Smooth muscle cell (in vitro differentiated cells): ENCODE data around the gene NMRK1. TPM values are rescaled to one million over a fixed set of nuclear protein-coding genes. Genes with fewer than 3 reads are reported as not detected.

Source experiments
- DNase-seq: peaks from one replicate; lab custom pipeline; 2025; ENCODE audit not compliant: unreplicated experiment; lab: John Stamatoyannopoulos, UW
- H2AFZ ChIP-seq: fragments of 200-600 bp; sonication (generic); 2 replicates; pipeline ENCODE4 v1.6.0; 2016; ENCODE audit warnings: antibody characterized with exemption, low read depth, mild to moderate bottlenecking
- H3F3A ChIP-seq: fragments of 200-600 bp; sonication (generic); 2 replicates; pipeline ENCODE4 v1.6.0; 2017; ENCODE audit warnings: antibody characterized with exemption, low read depth
- H3K27ac ChIP-seq: fragments of 200-600 bp; sonication (generic); 2 replicates; pipeline ENCODE4 v1.5.1; 2016; ENCODE audit warnings: low read depth, mild to moderate bottlenecking
- H3K27me3 ChIP-seq: fragments of 200-600 bp; sonication (generic); 2 replicates; pipeline ENCODE4 v1.6.1; 2016; ENCODE audit warnings: low read depth, mild to moderate bottlenecking
- H3K36me3 ChIP-seq: fragments of 200-600 bp; sonication (generic); 2 replicates; pipeline ENCODE4 v1.5.1; 2016; ENCODE audit warnings: low read depth
- H3K4me1 ChIP-seq: fragments of 200-600 bp; sonication (generic); 2 replicates; pipeline ENCODE4 v1.5.1; 2016; ENCODE audit warnings: low read depth
- H3K4me2 ChIP-seq: fragments of 200-600 bp; sonication (generic); 2 replicates; pipeline ENCODE4 v1.6.0; 2016; ENCODE audit warnings: mild to moderate bottlenecking
- H3K4me3 ChIP-seq: fragments of 200-600 bp; sonication (generic); 2 replicates; pipeline ENCODE4 v1.5.1; 2016; ENCODE audit warnings: mild to moderate bottlenecking
- H3K79me2 ChIP-seq: fragments of 200-600 bp; sonication (generic); 2 replicates; pipeline ENCODE4 v1.6.0; 2016; ENCODE audit warnings: low read depth, mild to moderate bottlenecking
- H3K9ac ChIP-seq: fragments of 200-600 bp; sonication (generic); 2 replicates; pipeline ENCODE4 v1.6.0; 2016; ENCODE audit warnings: low read depth
- H3K9me3 ChIP-seq: fragments of 200-600 bp; sonication (generic); replicated peaks from 2 replicates; pipeline ENCODE4 v1.5.1; 2016; ENCODE audit warnings: low read depth
- H4K20me1 ChIP-seq: fragments of 200-600 bp; sonication (generic); 2 replicates; pipeline ENCODE4 v1.6.0; 2016; ENCODE audit warnings: low read depth
- CTCF ChIP-seq: fragments of 200-600 bp; sonication (generic); IDR thresholded peaks from 2 replicates; pipeline ENCODE4 v1.5.1; 2017; ENCODE audit warnings: borderline replicate concordance, mild to moderate bottlenecking, antibody characterized with exemption; ENCODE audit not compliant: insufficient read depth, poor library complexity, severe bottlenecking
- WGBS: methylation state at CpG from one replicate; pipeline ENCODE4 v1.1.7; 2016; ENCODE audit warnings: low lambda C conversion rate; 5-methylcytosine and 5-hydroxymethylcytosine counted together
- polyA plus RNA-seq: library from polyadenylated mRNA; unstranded; fragments of >200 nt; fragmentation: Nextera tagmentation; extraction: Ambion mirVana; gene quantifications from 2 replicates; pipeline ENCODE4 v1.2.1, GENCODE V29; 2016
- total RNA-seq: library from RNA; depleted of rRNA; stranded (reverse); fragments of >200 nt; gene quantifications from 2 replicates; pipeline ENCODE4 v1.2.3, GENCODE V29; 2014

The NMRK1 gene
- total and polyA plus RNA-seq, 2 experiments from 2014 or later: 12.3 to 16.4 TPM

- no peaks in the 10 kb centered on the region for H3K9me3 ChIP-seq
- peaks cover 3% of the 10 kb centered on the region for H3F3A ChIP-seq
- H3K4me2 ChIP-seq: peak overlapping the region; percentile 34
- H3K4me1 ChIP-seq: no peaks in the 10 kb centered on the region
- H2AFZ ChIP-seq: no peak overlapping the region
- H4K20me1 ChIP-seq: no peaks in the 10 kb centered on the region
- H3K9ac ChIP-seq: no peak overlapping the region
- no peaks in the 10 kb centered on the region for H3K36me3 ChIP-seq
- DNase-seq: no peak
- WGBS: 22% methylated on average over 3 of the region's 3 CpGs
- peak overlapping the region; percentile 68 for H3K27ac ChIP-seq
- no peaks in the 10 kb centered on the region for H3K27me3 ChIP-seq
- no peaks in the 10 kb centered on the region for H3K79me2 ChIP-seq
- no peak overlapping the region for H3K4me3 ChIP-seq
- TF ChIP-seq CTCF: no peak
These were observed 48.9 kb downstream of the NMRK1 start for GRCh38 chr9:75039009-75039408.

GRCh38 chr9:75036793-75037192 is 51.2 kb downstream of the NMRK1 start:
- Histone ChIP-seq H3K79me2 (no peaks in the 10 kb centered on the region), H3K9ac (no peak overlapping the region), H3K4me1 (no peaks in the 10 kb centered on the region), H3F3A (peaks cover 3% of the 10 kb centered on the region), H4K20me1 (no peaks in the 10 kb centered on the region), H3K4me3 (no peak overlapping the region), H3K36me3 (no peaks in the 10 kb centered on the region), H3K27ac (no peak overlapping the region), H3K4me2 (no peak overlapping the region), H3K27me3 (no peaks in the 10 kb centered on the region), H2AFZ (no peak overlapping the region), H3K9me3 (no peaks in the 10 kb centered on the region)
- 90% methylated on average over 3 of the region's 3 CpGs for WGBS
- no peak for TF ChIP-seq CTCF
- no peak for DNase-seq

- H2AFZ ChIP-seq: peak overlapping the region; percentile 40
- no peaks in the 10 kb centered on the region for H3F3A ChIP-seq
- no peak for TF ChIP-seq CTCF
- peak overlapping the region; percentile 32 for H3K4me3 ChIP-seq
- H3K4me1 ChIP-seq: no peaks in the 10 kb centered on the region
- no peaks in the 10 kb centered on the region for H3K36me3 ChIP-seq
- H3K9ac ChIP-seq: no peak overlapping the region
- no peaks in the 10 kb centered on the region for H3K9me3 ChIP-seq
- WGBS: 65% methylated on average over 2 of the region's 2 CpGs
- H3K27me3 ChIP-seq: no peaks in the 10 kb centered on the region
- H3K79me2 ChIP-seq: no peaks in the 10 kb centered on the region
- no peaks in the 10 kb centered on the region for H4K20me1 ChIP-seq
- peak overlapping the region; percentile 59 for H3K4me2 ChIP-seq
- no peak for DNase-seq
- H3K27ac ChIP-seq: peak overlapping the region; percentile 67
These were observed 54.0 kb downstream of the NMRK1 start for GRCh38 chr9:75033791-75034473.
